ENCODE data around the gene UTS2R.
"Not testable (repeated sequence)": the region's sequence is repeated elsewhere in the genome, so short reads cannot be mapped to it uniquely, and the experiment has no call there.

The UTS2R gene

GRCh38 chr17:82332669-82333278, 38.8 kb upstream of the UTS2R start:
- intact Hi-C loops (cut with DNase I) = no loop called here
- DNase-seq = peak in 20 of 42 donors; percentile 10 to 63 (median 32)

GRCh38 chr17:82333279-82334171, 38.0 kb upstream of the UTS2R start, which contains the start of gene SECTM1:
TSS of gene SECTM1 (minus strand) at chr17:82333766. CDS start at chr17:82327240, 6,526 bp downstream.
- intact Hi-C loops (cut with DNase I) = no loop called here
- peak in 15 of 42 donors; percentile 3 to 52 (median 29) for DNase-seq

GRCh38 chr17:82334204-82334621, 37.4 kb upstream of the UTS2R start:
- DNase-seq = no peak
- intact Hi-C loops (cut with DNase I) = no loop called here

- no peak for DNase-seq
- intact Hi-C loops (cut with DNase I) = no loop called here
Observed at GRCh38 chr17:82334622-82335394, 36.8 kb upstream of the UTS2R start.

- DNase-seq = peak in 38 of 42 donors; percentile 31 to 83 (median 60)
- intact Hi-C loops (cut with DNase I) = no loop called here
Observed at GRCh38 chr17:82338858-82339633, 32.5 kb upstream of the UTS2R start.

GRCh38 chr17:82339634-82340580, 31.7 kb upstream of the UTS2R start:
- intact Hi-C loops (cut with DNase I) = no loop called here
- DNase-seq = no peak

- no peak for DNase-seq
- intact Hi-C loops (cut with DNase I) = no loop called here
Observed at GRCh38 chr17:82342361-82343079, 29.0 kb upstream of the UTS2R start.

GRCh38 chr17:82343560-82343959, 28.0 kb upstream of the UTS2R start:
- intact Hi-C loops (cut with DNase I) = no loop called here
- no peak for DNase-seq

- intact Hi-C loops (cut with DNase I) = no loop called here
- no peak for DNase-seq
Observed at GRCh38 chr17:82344175-82344907, 27.2 kb upstream of the UTS2R start.

GRCh38 chr17:82345151-82345976, 26.2 kb upstream of the UTS2R start:
- DNase-seq = no peak
- intact Hi-C loops (cut with DNase I) = no loop called here

GRCh38 chr17:82346342-82347300, 24.9 kb upstream of the UTS2R start:
- intact Hi-C loops (cut with DNase I) = no loop called here
- no peak for DNase-seq

GRCh38 chr17:82347994-82348393, 23.6 kb upstream of the UTS2R start:
- intact Hi-C loops (cut with DNase I); DNase-seq: not testable (repeated sequence)

- intact Hi-C loops (cut with DNase I) = no loop called here
- DNase-seq = no peak
Observed at GRCh38 chr17:82348434-82348833, 23.1 kb upstream of the UTS2R start.

- DNase-seq = no peak
- intact Hi-C loops (cut with DNase I) = no loop called here
Observed at GRCh38 chr17:82348866-82349265, 22.7 kb upstream of the UTS2R start.
